ENCODE measurements around the gene HMGB1.
"Not testable (repeated sequence)": the region's sequence is repeated elsewhere in the genome, so short reads cannot be mapped to it uniquely, and the experiment has no call there.

GRCh38 chr13:30443491-30443890 lies 22.2 kb downstream of the HMGB1 start:
- TF ChIP-seq CTCF (IDR thresholded peaks at IDR 0.05; ENCODE audit: low read depth, low read length, missing input control); SP1 (IDR thresholded peaks at IDR 0.05); EGR1 (IDR thresholded peaks at IDR 0.05; ENCODE audit: low read depth in 2 of 2); REST (IDR thresholded peaks at IDR 0.05); RAD21 (IDR thresholded peaks at IDR 0.05); MAX (IDR thresholded peaks at IDR 0.05): not testable (repeated sequence)

Data from liver (tissue), 3 donors.